ENCODE results near the gene TFEB. TPM values are rescaled to one million over a fixed set of nuclear protein-coding genes. Genes with fewer than 3 reads are reported as not detected.

TFEB gene
- polyA plus RNA-seq, 1 donor (not counting 4 experiments of a cell fraction or from before 2014, with no cell fraction given) = 4.3 TPM

GRCh38 chr6:41779336-41779735 is 43.9 kb upstream of the TFEB start:
- Histone ChIP-seq H3K27me3 (ENCODE audit: control insufficient read depth, extremely low read depth, insufficient read depth, low read length) (no peaks in the 10 kb centered on the region), H3K27ac (ENCODE audit: control insufficient read depth, insufficient read depth, low read length) (no peak overlapping the region), H3K9ac (ENCODE audit: control insufficient read depth, extremely low read depth, insufficient read depth, low read length) (peak overlapping the region; percentile 66), H3K4me3 (ENCODE audit: control insufficient read depth in 2 of 3, extremely low read depth in 1 of 3, insufficient read depth in 2 of 3, low read depth in 1 of 3, low read length in 3 of 3) (peak overlapping the region; percentile 56 to 75 (median 71)), H3K4me1 (ENCODE audit: control insufficient read depth, extremely low read depth, insufficient read depth, low read length) (peaks cover 17% of the 10 kb centered on the region), H3K4me2 (ENCODE audit: control insufficient read depth, extremely low read depth, insufficient read depth, low read depth, low read length) (peak overlapping the region; percentile 90), H4K20me1 (ENCODE audit: control insufficient read depth, extremely low read depth, insufficient read depth, low read length) (no peaks in the 10 kb centered on the region), H2AFZ (ENCODE audit: control insufficient read depth, low read length) (peak overlapping the region; percentile 39), H3K79me2 (ENCODE audit: control insufficient read depth, insufficient read depth, low read length) (no peaks in the 10 kb centered on the region), H3K36me3 (ENCODE audit: control insufficient read depth in 2 of 2, extremely low read depth in 1 of 2, insufficient read depth in 2 of 2, low read length in 2 of 2) (peaks cover 11 to 18% of the 10 kb centered on the region in 2 experiments), H3K9me1 (ENCODE audit: control insufficient read depth, extremely low read depth, insufficient read depth, low read length) (no peaks in the 10 kb centered on the region), H3K9me3 (ENCODE audit: control insufficient read depth, low read depth, low read length) (no peaks in the 10 kb centered on the region)
- DNase-seq (ENCODE audit: low read depth, low spot score) = no peak
- TF ChIP-seq EZH2 (IDR thresholded peaks at IDR 0.05; ENCODE audit: low read length) (no peak), CTCF (optimal IDR thresholded peaks at IDR 0.05 in 1 of 3, IDR thresholded peaks at IDR 0.05 in 1 of 3, conservative IDR thresholded peaks at IDR 0.05 in 1 of 3; ENCODE audit: extremely low read depth in 1 of 3, insufficient read depth in 2 of 3, low read length in 3 of 3) (no peak)
- no peak for FAIRE-seq
- dilution Hi-C loops (cut with MboI; ENCODE audit: extremely low pct_ligation_motif_present, low sequenced_read_pairs) = no loop called here

GRCh38 chr6:41778895-41779294 is 43.5 kb upstream of the TFEB start:
- FAIRE-seq (no peak), DNase-seq (ENCODE audit: low read depth, low spot score) (no peak)
- Histone ChIP-seq H4K20me1 (ENCODE audit: control insufficient read depth, extremely low read depth, insufficient read depth, low read length) (no peaks in the 10 kb centered on the region), H3K36me3 (ENCODE audit: control insufficient read depth in 2 of 2, extremely low read depth in 1 of 2, insufficient read depth in 2 of 2, low read length in 2 of 2) (peaks cover 14 to 18% of the 10 kb centered on the region in 2 experiments), H3K4me2 (ENCODE audit: control insufficient read depth, extremely low read depth, insufficient read depth, low read depth, low read length) (peak overlapping the region; percentile 90), H3K4me3 (ENCODE audit: control insufficient read depth in 2 of 3, extremely low read depth in 1 of 3, insufficient read depth in 2 of 3, low read depth in 1 of 3, low read length in 3 of 3) (peak overlapping the region; percentile 56 to 75 (median 71)), H3K4me1 (ENCODE audit: control insufficient read depth, extremely low read depth, insufficient read depth, low read length) (peaks cover 15% of the 10 kb centered on the region), H3K79me2 (ENCODE audit: control insufficient read depth, insufficient read depth, low read length) (no peaks in the 10 kb centered on the region), H2AFZ (ENCODE audit: control insufficient read depth, low read length) (no peak overlapping the region), H3K27me3 (ENCODE audit: control insufficient read depth, extremely low read depth, insufficient read depth, low read length) (no peaks in the 10 kb centered on the region), H3K9me3 (ENCODE audit: control insufficient read depth, low read depth, low read length) (no peaks in the 10 kb centered on the region), H3K27ac (ENCODE audit: control insufficient read depth, insufficient read depth, low read length) (no peak overlapping the region), H3K9me1 (ENCODE audit: control insufficient read depth, extremely low read depth, insufficient read depth, low read length) (no peaks in the 10 kb centered on the region), H3K9ac (ENCODE audit: control insufficient read depth, extremely low read depth, insufficient read depth, low read length) (peak overlapping the region; percentile 66)
- TF ChIP-seq EZH2 (IDR thresholded peaks at IDR 0.05; ENCODE audit: low read length) = no peak
- TF ChIP-seq CTCF (optimal IDR thresholded peaks at IDR 0.05 in 1 of 3, IDR thresholded peaks at IDR 0.05 in 1 of 3, conservative IDR thresholded peaks at IDR 0.05 in 1 of 3; ENCODE audit: extremely low read depth in 1 of 3, insufficient read depth in 2 of 3, low read length in 3 of 3) = no peak
- dilution Hi-C loops (cut with MboI; ENCODE audit: extremely low pct_ligation_motif_present, low sequenced_read_pairs) = no loop called here
